Thoracic aorta (tissue), 2 donors: ENCODE data around the gene MDP1. TPM values are rescaled to one million over a fixed set of nuclear protein-coding genes. Genes with fewer than 3 reads are reported as not detected.

Experiments used
- ATAC-seq: fragments of 150-250 bp; one replicate; pipeline ENCODE4 v1.8.0; 2017; ENCODE audit warnings: low read depth; ENCODE audit not compliant: insufficient number of reproducible peaks, low FRiP score
- DNase-seq: peaks from one replicate; pipeline ENCODE4 v3.0.0-alpha.2; 2020; ENCODE audit warnings: low spot score
- H3K27ac ChIP-seq, 2 donors: fragments of 200-600 bp; sonication (generic); 1 replicate in 1 of 2; 2 replicates in 1 of 2; pipeline ENCODE4 v1.5.1; 2016; ENCODE audit warnings: mild to moderate bottlenecking in 2 of 2, moderate library complexity in 2 of 2
- H3K27me3 ChIP-seq: fragments of 200-600 bp; sonication (generic); replicated peaks from 2 replicates; pipeline ENCODE4 v1.6.0; 2016; ENCODE audit warnings: mild to moderate bottlenecking; ENCODE audit not compliant: insufficient read depth
- H3K36me3 ChIP-seq: fragments of 200-600 bp; sonication (generic); one replicate; pipeline ENCODE4 v1.5.1; 2016
- H3K4me1 ChIP-seq, 2 donors: fragments of 200-600 bp; sonication (generic); 1 replicate in 1 of 2; 2 replicates in 1 of 2; pipeline versions ENCODE4 v1.5.1 to v1.6.0; 2016; ENCODE audit warnings: low read depth in 2 of 2, mild to moderate bottlenecking in 1 of 2; ENCODE audit not compliant: control insufficient read depth in 1 of 2
- H3K4me3 ChIP-seq: fragments of 200-600 bp; sonication (generic); 2 replicates; pipeline ENCODE4 v1.5.1; 2016; ENCODE audit warnings: mild to moderate bottlenecking
- H3K9me3 ChIP-seq: fragments of 200-600 bp; sonication (generic); 2 replicates; pipeline ENCODE4 v1.5.1; 2016
- total RNA-seq, 2 donors: library from RNA; depleted of rRNA; stranded (reverse); fragments of >200 nt; gene quantifications; one replicate each; pipeline versions ENCODE4 v1.1.0 to v1.2.3, GENCODE V29; 2016
- TF ChIP-seq, protein P1 (sequence below): fragments of 200-600 bp; sonication (generic); IDR thresholded peaks from one replicate; pipeline ENCODE4 v1.5.1; 2019; ENCODE audit warnings: antibody characterized with exemption

The MDP1 gene
- total RNA-seq, 2 donors from 2014 or later, result 15.7 to 24.0 TPM

DNA sequence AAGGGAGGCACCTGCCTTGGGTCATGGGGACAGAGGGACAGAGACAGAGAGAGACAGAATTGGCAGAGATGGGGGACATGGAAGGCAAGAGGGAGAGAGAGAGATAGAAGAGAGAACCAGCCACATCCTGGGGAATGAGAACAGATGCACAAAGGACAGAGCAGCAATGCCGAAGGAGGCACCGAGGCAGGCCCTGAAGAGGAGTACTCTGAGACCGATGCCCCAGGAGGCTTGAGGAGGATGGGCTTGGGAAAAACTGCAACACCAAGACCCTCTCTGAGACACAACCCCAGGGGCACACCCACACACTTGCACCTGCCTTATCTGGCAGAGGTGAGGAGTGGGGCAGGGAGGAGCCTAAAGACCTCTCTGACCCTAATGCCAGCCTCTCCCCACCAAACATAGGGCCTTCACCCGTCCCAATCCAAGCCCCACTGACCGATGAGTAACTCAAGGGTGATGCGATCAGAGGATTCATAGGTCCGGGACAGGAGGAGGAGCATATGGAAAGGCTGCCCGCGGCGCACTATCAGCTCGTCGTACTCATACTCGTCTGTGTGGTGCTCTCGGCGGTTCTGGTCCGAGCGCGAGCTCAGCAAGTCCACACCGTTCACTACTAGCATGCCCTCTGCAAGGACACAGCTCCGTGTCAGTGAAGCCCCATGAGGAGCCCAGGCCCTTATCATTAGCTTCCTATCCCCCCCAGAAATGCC lies 45.5 kb upstream of the MDP1 start:
- Histone ChIP-seq H3K9me3 (no peaks in the 10 kb centered on the region), H3K4me1 (peaks cover 0 to 8% of the 10 kb centered on the region in 2 donors), H3K27ac (no peak overlapping the region), H3K36me3 (peaks cover 4% of the 10 kb centered on the region), H3K4me3 (no peak overlapping the region), H3K27me3 (no peaks in the 10 kb centered on the region)
- TF ChIP-seq, protein P1, sequence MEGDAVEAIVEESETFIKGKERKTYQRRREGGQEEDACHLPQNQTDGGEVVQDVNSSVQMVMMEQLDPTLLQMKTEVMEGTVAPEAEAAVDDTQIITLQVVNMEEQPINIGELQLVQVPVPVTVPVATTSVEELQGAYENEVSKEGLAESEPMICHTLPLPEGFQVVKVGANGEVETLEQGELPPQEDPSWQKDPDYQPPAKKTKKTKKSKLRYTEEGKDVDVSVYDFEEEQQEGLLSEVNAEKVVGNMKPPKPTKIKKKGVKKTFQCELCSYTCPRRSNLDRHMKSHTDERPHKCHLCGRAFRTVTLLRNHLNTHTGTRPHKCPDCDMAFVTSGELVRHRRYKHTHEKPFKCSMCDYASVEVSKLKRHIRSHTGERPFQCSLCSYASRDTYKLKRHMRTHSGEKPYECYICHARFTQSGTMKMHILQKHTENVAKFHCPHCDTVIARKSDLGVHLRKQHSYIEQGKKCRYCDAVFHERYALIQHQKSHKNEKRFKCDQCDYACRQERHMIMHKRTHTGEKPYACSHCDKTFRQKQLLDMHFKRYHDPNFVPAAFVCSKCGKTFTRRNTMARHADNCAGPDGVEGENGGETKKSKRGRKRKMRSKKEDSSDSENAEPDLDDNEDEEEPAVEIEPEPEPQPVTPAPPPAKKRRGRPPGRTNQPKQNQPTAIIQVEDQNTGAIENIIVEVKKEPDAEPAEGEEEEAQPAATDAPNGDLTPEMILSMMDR, result no peak
- ATAC-seq, result no peak
- DNase-seq, result no peak

DNA sequence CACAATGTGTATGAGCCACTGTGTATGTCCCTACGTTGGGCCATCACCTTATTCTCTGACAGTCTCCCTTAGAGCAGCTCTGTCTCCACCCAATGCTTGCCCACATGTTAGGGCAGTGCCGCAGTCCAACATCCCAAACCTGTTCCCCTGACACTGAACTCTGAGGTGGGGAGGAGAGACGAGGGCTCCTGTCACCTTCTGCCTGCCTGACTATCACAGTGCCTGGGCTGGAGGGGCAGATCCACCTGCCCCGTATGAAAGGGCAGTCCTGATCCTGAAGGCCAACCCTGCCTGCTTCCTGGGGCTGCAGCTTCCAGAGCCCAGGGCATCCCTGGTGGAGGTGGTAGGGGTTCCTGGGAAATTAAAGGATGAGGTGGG lies 44.9 kb upstream of the MDP1 start:
- H3K4me3 ChIP-seq, result no peak overlapping the region
- H3K4me1 ChIP-seq, result peaks cover 0 to 8% of the 10 kb centered on the region in 2 donors
- no peaks in the 10 kb centered on the region for H3K27me3 ChIP-seq
- no peak overlapping the region for H3K27ac ChIP-seq
- TF ChIP-seq, protein P1, result no peak
- H3K9me3 ChIP-seq, result no peaks in the 10 kb centered on the region
- H3K36me3 ChIP-seq, result no peaks in the 10 kb centered on the region
- ATAC-seq (no peak), DNase-seq (no peak)

DNA sequence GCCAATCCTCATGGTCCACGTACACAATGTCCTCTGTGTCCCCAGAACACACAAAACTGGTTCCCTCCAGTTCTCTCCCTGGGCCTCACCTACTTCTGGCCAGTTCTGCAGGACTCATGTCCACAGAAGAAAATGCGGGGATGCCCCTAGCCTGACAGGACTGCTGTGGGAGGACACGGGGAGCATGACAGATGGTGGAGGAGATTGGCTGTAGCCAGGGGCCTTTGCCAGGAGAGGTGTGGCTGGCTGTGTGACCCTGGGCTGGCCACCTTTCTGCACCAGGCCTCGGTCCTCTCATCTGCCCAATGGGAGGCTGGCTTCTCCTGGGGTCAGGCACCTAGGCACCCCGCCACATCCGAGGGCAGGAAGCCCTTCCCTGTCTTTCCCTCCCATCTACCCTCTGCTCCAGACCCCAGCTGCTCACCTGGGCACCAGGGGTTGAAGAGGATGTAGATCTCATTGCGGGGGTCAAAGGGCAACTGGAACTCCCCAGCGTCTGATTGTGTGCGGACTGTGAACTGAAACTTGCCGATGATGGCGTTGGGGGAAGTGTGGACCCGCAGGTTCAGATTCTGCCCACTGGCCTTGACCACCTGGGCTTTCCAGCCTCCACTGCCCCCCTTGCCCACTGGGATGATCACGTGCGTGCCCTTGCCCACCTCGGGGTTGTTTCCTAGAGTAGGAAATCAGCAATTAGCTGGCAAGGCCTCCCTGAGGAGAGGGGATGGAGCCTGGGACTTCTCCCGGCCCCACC lies 44.3 kb upstream of the MDP1 start:
- no peaks in the 10 kb centered on the region for H3K27me3 ChIP-seq
- H3K4me3 ChIP-seq, result no peak overlapping the region
- no peaks in the 10 kb centered on the region for H3K9me3 ChIP-seq
- H3K27ac ChIP-seq, result no peak overlapping the region
- H3K36me3 ChIP-seq, result no peaks in the 10 kb centered on the region
- ATAC-seq (no peak), DNase-seq (no peak)
- peaks cover 0 to 8% of the 10 kb centered on the region in 2 donors for H3K4me1 ChIP-seq
- TF ChIP-seq, protein P1, result no peak

DNA sequence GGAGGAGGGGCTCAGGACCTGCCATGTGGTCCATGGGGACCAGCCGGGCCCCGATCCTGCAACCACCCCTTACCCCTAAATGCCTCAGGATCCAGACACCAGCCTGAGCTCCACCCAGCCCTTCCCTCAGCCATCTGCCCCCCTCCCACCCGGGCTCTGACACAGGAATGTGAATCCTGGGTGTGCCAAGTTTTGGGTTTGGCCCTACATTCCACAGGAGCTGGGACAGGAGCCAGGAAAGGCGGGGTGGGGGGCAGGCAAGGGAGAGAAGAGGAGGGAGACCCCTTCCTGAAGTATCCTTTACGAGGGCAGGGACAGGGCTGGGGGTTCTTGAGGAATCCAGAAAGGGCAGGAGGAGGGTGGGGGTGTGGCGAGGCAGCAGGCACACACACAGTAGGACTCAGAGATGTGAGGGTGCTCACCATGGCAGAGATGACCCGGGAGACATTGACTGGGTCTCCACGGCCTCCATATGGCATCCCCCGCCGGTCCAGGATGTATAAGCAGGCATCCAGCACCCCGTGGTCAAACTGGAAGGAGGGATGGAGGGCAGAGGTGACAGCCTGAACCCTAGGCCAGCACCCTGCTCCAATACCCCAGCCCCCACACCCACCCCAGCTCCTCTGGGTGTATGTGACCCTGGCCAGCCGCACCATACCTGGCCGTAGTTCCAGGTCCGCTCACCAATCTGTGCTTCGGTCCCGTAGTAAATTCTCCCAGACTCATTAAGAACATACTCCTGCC lies 43.6 kb upstream of the MDP1 start:
- DNase-seq, result no peak
- Histone ChIP-seq H3K9me3 (no peaks in the 10 kb centered on the region), H3K36me3 (no peaks in the 10 kb centered on the region), H3K27me3 (no peaks in the 10 kb centered on the region), H3K27ac (no peak overlapping the region), H3K4me3 (no peak overlapping the region), H3K4me1 (peaks cover 0 to 8% of the 10 kb centered on the region in 2 donors)
- no peak for ATAC-seq
- TF ChIP-seq, protein P1, result no peak
